GM12875 (cell line): ENCODE measurements around the gene FLRT2.

ENCODE experiments used
- H3K4me3 ChIP-seq: one replicate; pipeline ENCODE4 v1.5.1; 2011; ENCODE audit warnings: low read depth, low read length, control low read depth
- TF ChIP-seq, protein P1 (sequence below): IDR thresholded peaks from 2 replicates; pipeline ENCODE4 v1.5.1; 2011; ENCODE audit warnings: low read depth, mild to moderate bottlenecking, control low read depth, inconsistent platforms, low read length, moderate library complexity, borderline replicate concordance; ENCODE audit not compliant: insufficient read depth

Gene FLRT2

DNA sequence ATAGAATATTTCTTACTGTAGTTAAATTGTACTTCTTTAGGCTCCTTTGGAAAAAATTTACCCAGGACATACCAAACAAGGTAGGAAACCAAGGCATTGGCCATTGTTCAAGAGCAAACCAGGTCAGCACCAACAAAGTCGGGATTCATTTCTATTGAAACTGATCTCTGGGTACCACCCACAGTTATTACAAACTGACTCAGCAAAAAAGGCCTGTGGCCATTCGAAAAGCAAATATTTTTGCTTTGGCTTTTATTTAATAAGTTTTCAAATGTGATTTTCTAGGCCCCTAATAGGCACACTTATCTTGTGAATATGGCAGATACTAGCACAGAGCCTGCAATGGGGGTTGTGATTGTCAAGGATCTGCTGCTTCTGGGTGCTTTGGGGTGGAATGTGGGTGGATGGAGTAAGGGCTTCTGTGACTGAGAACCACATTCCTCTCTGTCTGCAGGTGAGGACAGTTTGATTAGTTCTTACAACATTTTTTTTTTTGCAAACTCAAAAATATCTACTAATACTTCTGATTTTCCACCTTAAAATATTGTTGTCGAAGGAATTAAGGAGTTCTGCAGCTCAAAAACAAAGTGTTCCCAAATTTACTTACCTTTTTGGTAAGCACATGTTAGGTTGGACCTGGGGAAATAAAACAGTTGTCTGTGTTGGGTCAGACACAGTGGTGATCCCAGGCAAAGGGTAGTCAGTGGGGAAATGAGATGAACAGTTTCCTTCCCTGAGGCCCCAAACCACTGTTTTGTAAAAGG lies 45.1 kb downstream of the FLRT2 start:
- H3K4me3 ChIP-seq: no peak overlapping the region
- TF ChIP-seq, protein P1, sequence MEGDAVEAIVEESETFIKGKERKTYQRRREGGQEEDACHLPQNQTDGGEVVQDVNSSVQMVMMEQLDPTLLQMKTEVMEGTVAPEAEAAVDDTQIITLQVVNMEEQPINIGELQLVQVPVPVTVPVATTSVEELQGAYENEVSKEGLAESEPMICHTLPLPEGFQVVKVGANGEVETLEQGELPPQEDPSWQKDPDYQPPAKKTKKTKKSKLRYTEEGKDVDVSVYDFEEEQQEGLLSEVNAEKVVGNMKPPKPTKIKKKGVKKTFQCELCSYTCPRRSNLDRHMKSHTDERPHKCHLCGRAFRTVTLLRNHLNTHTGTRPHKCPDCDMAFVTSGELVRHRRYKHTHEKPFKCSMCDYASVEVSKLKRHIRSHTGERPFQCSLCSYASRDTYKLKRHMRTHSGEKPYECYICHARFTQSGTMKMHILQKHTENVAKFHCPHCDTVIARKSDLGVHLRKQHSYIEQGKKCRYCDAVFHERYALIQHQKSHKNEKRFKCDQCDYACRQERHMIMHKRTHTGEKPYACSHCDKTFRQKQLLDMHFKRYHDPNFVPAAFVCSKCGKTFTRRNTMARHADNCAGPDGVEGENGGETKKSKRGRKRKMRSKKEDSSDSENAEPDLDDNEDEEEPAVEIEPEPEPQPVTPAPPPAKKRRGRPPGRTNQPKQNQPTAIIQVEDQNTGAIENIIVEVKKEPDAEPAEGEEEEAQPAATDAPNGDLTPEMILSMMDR: no peak

DNA sequence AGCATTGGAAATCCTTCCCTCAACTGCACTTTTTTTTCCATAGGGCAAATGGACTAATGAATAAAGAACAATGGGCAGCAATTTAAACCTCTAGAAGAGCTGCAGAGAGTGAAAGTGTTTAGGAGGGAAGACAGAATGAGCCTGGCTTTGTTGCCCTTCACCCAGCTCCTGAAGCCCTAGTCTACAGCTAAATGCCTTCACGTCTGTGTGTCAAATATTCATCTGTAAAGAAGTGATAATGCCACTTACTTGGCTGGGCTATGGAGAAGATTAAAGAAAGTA lies 45.6 kb downstream of the FLRT2 start:
- H3K4me3 ChIP-seq: no peak overlapping the region
- TF ChIP-seq, protein P1: no peak

- TF ChIP-seq, protein P1: no peak
- H3K4me3 ChIP-seq: no peak overlapping the region
Measured at GRCh38 chr14:85576218-85576617, 46.3 kb downstream of the FLRT2 start.

DNA sequence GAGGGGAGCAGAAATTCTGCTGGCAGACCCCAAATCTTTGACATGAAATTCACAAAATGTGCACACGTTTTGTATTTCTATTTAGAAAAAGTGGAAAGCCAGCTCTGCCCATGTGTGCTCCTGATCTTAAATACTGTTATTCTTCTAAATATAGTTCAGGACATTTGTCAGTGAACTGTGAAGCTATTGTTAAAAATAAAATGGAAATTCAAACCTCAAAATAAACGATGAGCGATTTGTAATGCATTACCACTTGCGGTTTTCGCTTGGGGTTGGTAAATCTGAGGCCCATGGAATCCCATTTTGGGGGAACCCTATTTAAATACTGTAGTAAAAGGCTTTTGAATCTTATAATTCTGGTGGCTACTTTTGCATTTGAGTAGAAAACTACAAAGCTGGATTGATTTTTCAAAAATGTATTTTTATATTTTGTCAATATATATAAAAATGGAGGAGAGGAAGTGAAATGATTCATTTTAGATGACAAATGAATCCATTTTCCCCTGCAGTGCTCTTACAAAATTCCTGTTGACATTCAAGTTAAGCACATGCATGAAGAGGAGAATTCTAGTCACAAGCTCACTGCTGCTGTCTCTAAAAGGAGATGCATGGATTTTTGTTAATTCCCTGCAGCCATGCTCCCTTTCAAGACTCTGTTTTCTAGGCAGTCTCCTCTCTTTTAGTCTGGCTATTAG lies 47.1 kb downstream of the FLRT2 start:
- TF ChIP-seq, protein P1: no peak
- H3K4me3 ChIP-seq: no peak overlapping the region

GRCh38 chr14:85577543-85578114 lies 47.7 kb downstream of the FLRT2 start:
- TF ChIP-seq, protein P1: no peak
- no peak overlapping the region for H3K4me3 ChIP-seq

DNA sequence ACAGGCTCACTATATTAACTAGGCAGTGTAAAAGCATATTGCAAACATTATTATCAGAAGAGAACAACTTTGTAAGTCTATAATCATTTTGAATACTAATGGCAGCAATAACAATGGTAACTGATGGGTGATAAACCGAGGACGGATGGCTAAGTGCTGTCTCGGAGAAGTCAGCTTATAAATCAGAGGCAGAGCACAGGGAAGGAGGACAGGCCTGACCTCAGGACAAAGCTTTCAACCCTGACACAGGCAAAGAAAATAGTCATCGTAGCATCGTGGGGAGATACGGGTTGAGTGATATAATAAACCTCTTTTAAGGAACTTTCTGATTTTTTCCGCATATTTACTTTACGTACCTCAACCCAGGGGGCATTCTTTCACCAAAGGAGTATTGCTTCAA lies 48.4 kb downstream of the FLRT2 start:
- no peak overlapping the region for H3K4me3 ChIP-seq
- TF ChIP-seq, protein P1: no peak

GRCh38 chr14:85578930-85579329 lies 49.0 kb downstream of the FLRT2 start:
- no peak overlapping the region for H3K4me3 ChIP-seq
- TF ChIP-seq, protein P1: no peak
